HEK293T (cell line): Measurements from ENCODE around the gene WNK2.
"Not testable (repeated sequence)": the region's sequence is repeated elsewhere in the genome, so short reads cannot be mapped to it uniquely, and the experiment has no call there.

ENCODE experiments used
- CTCF ChIA-PET: fragments of 350-600 bp; formaldehyde crosslinking; extraction: SDS; loops from one replicate; lab custom pipeline; 2021; ENCODE audit warnings: antibody characterized with exemption, inconsistent platforms; lab: Yijun Ruan, JAX
- POLR2A ChIA-PET: fragments of 350-600 bp; formaldehyde crosslinking; extraction: SDS; loops from one replicate; lab custom pipeline; 2020; ENCODE audit warnings: antibody characterized with exemption, inconsistent platforms; lab: Yijun Ruan, JAX
- DNase-seq: peaks from one replicate; pipeline ENCODE4 v3.0.0; 2012; ENCODE audit warnings: mixed read lengths; ENCODE audit errors: extremely low spot score
- ARNT ChIP-seq: fragments of 450-650 bp; IDR thresholded peaks from 2 replicates; pipeline ENCODE4 v1.6.1; 2017; ENCODE audit warnings: mild to moderate bottlenecking
- BHLHE40 ChIP-seq: fragments of 450-650 bp; IDR thresholded peaks from 2 replicates; pipeline ENCODE4 v1.6.1; 2016; ENCODE audit warnings: mild to moderate bottlenecking, moderate library complexity, borderline replicate concordance
- CTBP1 ChIP-seq: fragments of 450-650 bp; IDR thresholded peaks from 2 replicates; pipeline ENCODE4 v1.6.1; 2016; ENCODE audit warnings: borderline replicate concordance
- ELF4 ChIP-seq: fragments of 450-650 bp; IDR thresholded peaks from 2 replicates; pipeline ENCODE4 v1.6.1; 2017; ENCODE audit warnings: antibody characterized with exemption
- FOXA1 ChIP-seq: fragments of 450-650 bp; IDR thresholded peaks from 2 replicates; pipeline ENCODE4 v1.6.1; 2016; ENCODE audit warnings: mild to moderate bottlenecking
- FOXK2 ChIP-seq: fragments of 450-650 bp; IDR thresholded peaks from 2 replicates; pipeline ENCODE4 v1.6.1; 2016; ENCODE audit warnings: mild to moderate bottlenecking
- FOXM1 ChIP-seq: fragments of 450-650 bp; IDR thresholded peaks from 2 replicates; pipeline ENCODE4 v1.6.1; 2017; ENCODE audit warnings: mild to moderate bottlenecking, borderline replicate concordance
- HDGF ChIP-seq: fragments of 450-650 bp; IDR thresholded peaks from 2 replicates; pipeline ENCODE4 v1.6.1; 2017; ENCODE audit warnings: antibody characterized with exemption, borderline replicate concordance
- L3MBTL2 ChIP-seq: fragments of 450-650 bp; conservative IDR thresholded peaks from 2 replicates; pipeline ENCODE4 v1.6.1; 2016; ENCODE audit warnings: mild to moderate bottlenecking
- LEF1 ChIP-seq: fragments of 450-650 bp; IDR thresholded peaks from 2 replicates; pipeline ENCODE4 v1.6.1; 2017; ENCODE audit warnings: mild to moderate bottlenecking, borderline replicate concordance
- NFRKB ChIP-seq: fragments of 450-650 bp; IDR thresholded peaks from 2 replicates; pipeline ENCODE4 v1.6.1; 2016; ENCODE audit warnings: mild to moderate bottlenecking, moderate library complexity
- PKNOX1 ChIP-seq: fragments of 450-650 bp; IDR thresholded peaks from 2 replicates; pipeline ENCODE4 v1.6.1; 2016
- SP1 ChIP-seq: fragments of 450-650 bp; IDR thresholded peaks from 2 replicates; pipeline ENCODE4 v1.6.1; 2017
- SUZ12 ChIP-seq: fragments of 450-650 bp; IDR thresholded peaks from 2 replicates; pipeline ENCODE4 v1.6.1; 2016; ENCODE audit warnings: mild to moderate bottlenecking
- TARDBP ChIP-seq: fragments of 450-650 bp; IDR thresholded peaks from 2 replicates; pipeline ENCODE4 v1.6.1; 2016
- ZNF384 ChIP-seq: fragments of 450-650 bp; IDR thresholded peaks from 2 replicates; pipeline ENCODE4 v1.6.1; 2016

Gene WNK2

GRCh38 chr9:93355827-93356226 lies 171.9 kb downstream of the WNK2 start:
- ChIA-PET POLR2A (no interaction called here), CTCF (no interaction called here)
- TF ChIP-seq ELF4 (no peak), ZNF384 (no peak), ARNT (no peak), TARDBP (no peak), SP1 (no peak), HDGF (no peak), NFRKB (no peak), L3MBTL2 (no peak), BHLHE40 (no peak), SUZ12 (no peak), CTBP1 (no peak), FOXM1 (no peak), FOXK2 (no peak)
- DNase-seq, result no peak

GRCh38 chr9:93357649-93358048 lies 173.7 kb downstream of the WNK2 start:
- no peak for DNase-seq
- no peak for TF ChIP-seq ELF4
- TF ChIP-seq PKNOX1, result no peak
- no peak for TF ChIP-seq TARDBP
- no peak for TF ChIP-seq CTBP1
- no peak for TF ChIP-seq ARNT
- no peak for TF ChIP-seq FOXM1
- TF ChIP-seq SUZ12, result no peak
- no peak for TF ChIP-seq FOXK2
- TF ChIP-seq LEF1, result no peak
- TF ChIP-seq BHLHE40, result no peak
- no peak for TF ChIP-seq HDGF
- TF ChIP-seq SP1, result no peak
- TF ChIP-seq ZNF384, result no peak
- ChIA-PET POLR2A (no interaction called here), CTCF (interaction anchor here (0.6 kb wide), 1 partner anchor 23 kb away, joined by 4 read pairs; no protein-coding TSS in a partner anchor)

- POLR2A ChIA-PET, DNase-seq, CTCF ChIA-PET: not testable (repeated sequence)
These were observed 176.0 kb downstream of the WNK2 start for GRCh38 chr9:93359907-93360306.

- no peak for DNase-seq
- ChIA-PET CTCF (interaction anchor here (0.6 kb wide), 1 partner anchor 405 kb away, joined by 3 read pairs; no protein-coding TSS in a partner anchor), POLR2A (no interaction called here)
These were observed 178.1 kb downstream of the WNK2 start for GRCh38 chr9:93361995-93362394.

GRCh38 chr9:93364734-93365426 lies 180.9 kb downstream of the WNK2 start:
- POLR2A ChIA-PET, result no interaction called here
- DNase-seq, result no peak
- CTCF ChIA-PET, result no interaction called here
- TF ChIP-seq CTBP1 (no peak), FOXK2 (no peak), L3MBTL2 (no peak), ARNT (no peak), LEF1 (no peak), HDGF (no peak), SP1 (no peak), PKNOX1 (no peak), SUZ12 (no peak), ELF4 (no peak), TARDBP (no peak), BHLHE40 (no peak), FOXA1 (no peak), FOXM1 (no peak), NFRKB (no peak)

More at GRCh38 chr9:93361995-93362394, 178.1 kb downstream of the WNK2 start:
- TF ChIP-seq ELF4, result no peak
- no peak for TF ChIP-seq BHLHE40
- TF ChIP-seq HDGF, result no peak
- TF ChIP-seq NFRKB, result no peak
- no peak for TF ChIP-seq FOXA1
- TF ChIP-seq FOXM1, result no peak
- TF ChIP-seq FOXK2, result no peak
- no peak for TF ChIP-seq PKNOX1

GRCh38 chr9:93365427-93366118 lies 181.6 kb downstream of the WNK2 start:
- TF ChIP-seq LEF1 (no peak), ZNF384 (no peak), TARDBP (no peak), FOXK2 (no peak), HDGF (no peak), PKNOX1 (no peak), FOXM1 (no peak), CTBP1 (no peak), SP1 (no peak), L3MBTL2 (no peak), ARNT (no peak), FOXA1 (no peak), NFRKB (no peak)
- DNase-seq, result no peak
- POLR2A ChIA-PET, result no interaction called here
- CTCF ChIA-PET, result no interaction called here
